Cerebellar cortex (tissue), 1 donor: Measurements from ENCODE around the gene ODAD2.

Experiments
- DNase-seq: peaks from one replicate; pipeline ENCODE4 v3.0.0-alpha.2; 2015; ENCODE audit warnings: low spot score

Gene ODAD2

DNA sequence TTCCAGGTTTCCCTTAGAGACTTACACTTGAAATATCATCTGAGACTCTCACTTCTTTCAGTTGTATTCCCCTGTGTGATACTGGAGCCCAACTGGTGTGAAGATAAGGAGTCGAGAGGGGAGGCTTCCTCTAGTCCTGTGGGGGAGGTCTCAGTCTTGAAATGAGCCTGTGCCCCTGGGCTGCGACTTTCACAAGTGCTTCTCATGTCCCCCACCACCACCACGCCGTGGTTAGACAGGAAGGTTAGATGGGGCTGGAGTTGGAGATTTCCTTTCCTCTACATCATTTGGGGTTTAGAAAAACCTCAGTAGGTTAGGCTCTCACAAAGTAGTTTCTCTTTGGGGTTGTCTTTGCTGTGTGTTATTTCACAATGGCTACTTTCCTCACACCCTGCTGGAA lies 227.6 kb downstream of the ODAD2 start:
- no peak for DNase-seq

GRCh38 chr10:27770181-27770580 lies 228.7 kb downstream of the ODAD2 start:
- no peak for DNase-seq
